DOHH2 (cell line): ENCODE data around the gene KDSR.

Experiments
- H3F3A ChIP-seq: fragments of 200-600 bp; sonication (generic), shearing (Covaris generic); 2 replicates; pipeline ENCODE4 v1.6.0; 2016; ENCODE audit warnings: antibody characterized with exemption, mild to moderate bottlenecking; ENCODE audit not compliant: control insufficient read depth, insufficient read depth
- H3K27ac ChIP-seq: fragments of 200-600 bp; sonication (generic); 2 replicates; pipeline ENCODE4 v1.5.1; 2014; ENCODE audit warnings: low read depth, mild to moderate bottlenecking, low read length, moderate library complexity
- H3K27me3 ChIP-seq: fragments of 200-600 bp; sonication (generic); 2 replicates; pipeline ENCODE4 v1.6.1; 2014; ENCODE audit warnings: mild to moderate bottlenecking, low read length, mixed read lengths; ENCODE audit not compliant: control insufficient read depth
- H3K36me3 ChIP-seq: fragments of 200-600 bp; sonication (generic); 2 replicates; pipeline ENCODE4 v1.6.1; 2014; ENCODE audit warnings: mild to moderate bottlenecking, low read length, moderate library complexity, mixed read lengths; ENCODE audit not compliant: control insufficient read depth
- H3K4me1 ChIP-seq: fragments of 200-600 bp; sonication (generic); 2 replicates; pipeline ENCODE4 v1.6.1; 2014; ENCODE audit warnings: mild to moderate bottlenecking, low read length, mixed read lengths; ENCODE audit not compliant: control insufficient read depth
- H3K4me2 ChIP-seq: fragments of 200-600 bp; sonication (generic); 2 replicates; pipeline ENCODE4 v1.6.0; 2014; ENCODE audit warnings: mild to moderate bottlenecking, low read length, moderate library complexity
- H3K4me3 ChIP-seq: fragments of 200-600 bp; sonication (generic); 2 replicates; pipeline ENCODE4 v1.5.1; 2014; ENCODE audit warnings: mild to moderate bottlenecking, low read length, mixed read lengths
- H3K79me2 ChIP-seq: fragments of 200-600 bp; sonication (generic); 2 replicates; pipeline ENCODE4 v1.6.1; 2014; ENCODE audit warnings: mild to moderate bottlenecking, low read length, mixed read lengths; ENCODE audit not compliant: control insufficient read depth
- H3K9me2 ChIP-seq: fragments of 200-600 bp; sonication (generic); replicated peaks from 2 replicates; pipeline ENCODE4 v1.6.1; 2014; ENCODE audit warnings: mild to moderate bottlenecking, low read length, mixed read lengths; ENCODE audit not compliant: control insufficient read depth
- H3K9me3 ChIP-seq: fragments of 200-600 bp; sonication (generic); 2 replicates; pipeline ENCODE4 v1.6.1; 2014; ENCODE audit warnings: antibody characterized with exemption, low read length, mixed read lengths; ENCODE audit not compliant: control insufficient read depth, insufficient read depth
- H4K20me1 ChIP-seq: fragments of 200-600 bp; sonication (generic); 2 replicates; pipeline ENCODE4 v1.6.0; 2014; ENCODE audit warnings: low read depth, mild to moderate bottlenecking, antibody characterized with exemption, low read length, moderate library complexity; ENCODE audit not compliant: control insufficient read depth, insufficient read depth
- EZH2phosphoT487 ChIP-seq: fragments of 200-600 bp; sonication (generic); IDR thresholded peaks from 2 replicates; pipeline ENCODE4 v1.6.1; 2017; ENCODE audit warnings: borderline replicate concordance, mild to moderate bottlenecking, antibody characterized with exemption, low read length, moderate library complexity, mixed read lengths
- TF ChIP-seq, protein P1 (sequence below): fragments of 200-600 bp; sonication (generic); IDR thresholded peaks from one replicate; pipeline ENCODE4 v1.5.1; 2014; ENCODE audit warnings: antibody characterized with exemption, mild to moderate bottlenecking, low read depth, low read length; ENCODE audit not compliant: poor library complexity, severe bottlenecking

The KDSR gene

DNA sequence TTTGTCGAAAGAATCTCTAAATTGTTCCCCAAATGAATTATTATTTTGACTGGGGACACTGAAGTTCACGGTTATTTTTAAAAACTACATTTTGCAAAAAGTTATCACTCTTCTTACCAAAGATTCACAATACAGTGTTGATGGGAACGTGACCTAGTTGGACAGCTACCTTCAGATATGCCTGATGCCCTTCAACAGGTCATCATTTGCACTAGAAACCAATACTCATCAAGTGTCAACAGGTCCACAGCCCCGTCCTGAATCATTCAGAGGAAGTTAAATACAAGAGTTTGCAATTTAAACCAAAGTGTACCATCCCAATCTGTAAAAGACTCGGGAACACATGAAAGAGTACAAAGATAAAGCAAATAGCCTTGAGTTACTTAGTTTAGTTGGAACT, 75.7 kb downstream of the KDSR start:
- H3F3A ChIP-seq = no peaks in the 10 kb centered on the region
- no peaks in the 10 kb centered on the region for H3K9me2 ChIP-seq
- H3K27me3 ChIP-seq = no peaks in the 10 kb centered on the region
- peaks cover 99% of the 10 kb centered on the region for H3K79me2 ChIP-seq
- peaks cover 6% of the 10 kb centered on the region; the same call in 1 of the 2 replicates for H4K20me1 ChIP-seq
- H3K4me2 ChIP-seq = no peak overlapping the region
- H3K36me3 ChIP-seq = peaks cover 92% of the 10 kb centered on the region
- no peak overlapping the region for H3K4me3 ChIP-seq
- no peak overlapping the region for H3K27ac ChIP-seq
- TF ChIP-seq, protein P1, sequence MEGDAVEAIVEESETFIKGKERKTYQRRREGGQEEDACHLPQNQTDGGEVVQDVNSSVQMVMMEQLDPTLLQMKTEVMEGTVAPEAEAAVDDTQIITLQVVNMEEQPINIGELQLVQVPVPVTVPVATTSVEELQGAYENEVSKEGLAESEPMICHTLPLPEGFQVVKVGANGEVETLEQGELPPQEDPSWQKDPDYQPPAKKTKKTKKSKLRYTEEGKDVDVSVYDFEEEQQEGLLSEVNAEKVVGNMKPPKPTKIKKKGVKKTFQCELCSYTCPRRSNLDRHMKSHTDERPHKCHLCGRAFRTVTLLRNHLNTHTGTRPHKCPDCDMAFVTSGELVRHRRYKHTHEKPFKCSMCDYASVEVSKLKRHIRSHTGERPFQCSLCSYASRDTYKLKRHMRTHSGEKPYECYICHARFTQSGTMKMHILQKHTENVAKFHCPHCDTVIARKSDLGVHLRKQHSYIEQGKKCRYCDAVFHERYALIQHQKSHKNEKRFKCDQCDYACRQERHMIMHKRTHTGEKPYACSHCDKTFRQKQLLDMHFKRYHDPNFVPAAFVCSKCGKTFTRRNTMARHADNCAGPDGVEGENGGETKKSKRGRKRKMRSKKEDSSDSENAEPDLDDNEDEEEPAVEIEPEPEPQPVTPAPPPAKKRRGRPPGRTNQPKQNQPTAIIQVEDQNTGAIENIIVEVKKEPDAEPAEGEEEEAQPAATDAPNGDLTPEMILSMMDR = no peak
- TF ChIP-seq EZH2phosphoT487 = no peak
- H3K4me1 ChIP-seq = peaks cover 93% of the 10 kb centered on the region
- H3K9me3 ChIP-seq = no peaks in the 10 kb centered on the region

- H4K20me1 ChIP-seq = peaks cover 8% of the 10 kb centered on the region; the same call in 1 of the 2 replicates
- no peak overlapping the region for H3K4me2 ChIP-seq
- no peak for TF ChIP-seq EZH2phosphoT487
- TF ChIP-seq, protein P1 = no peak
- H3K27me3 ChIP-seq = no peaks in the 10 kb centered on the region
- H3K27ac ChIP-seq = no peak overlapping the region
- H3K4me3 ChIP-seq = no peak overlapping the region
- H3K79me2 ChIP-seq = peaks cover 99% of the 10 kb centered on the region
- H3K9me3 ChIP-seq = no peaks in the 10 kb centered on the region
- H3F3A ChIP-seq = no peaks in the 10 kb centered on the region
- peaks cover 92% of the 10 kb centered on the region for H3K36me3 ChIP-seq
- H3K9me2 ChIP-seq = no peaks in the 10 kb centered on the region
- peaks cover 93% of the 10 kb centered on the region for H3K4me1 ChIP-seq
Measured at GRCh38 chr18:63290821-63291200, 76.2 kb downstream of the KDSR start.

DNA sequence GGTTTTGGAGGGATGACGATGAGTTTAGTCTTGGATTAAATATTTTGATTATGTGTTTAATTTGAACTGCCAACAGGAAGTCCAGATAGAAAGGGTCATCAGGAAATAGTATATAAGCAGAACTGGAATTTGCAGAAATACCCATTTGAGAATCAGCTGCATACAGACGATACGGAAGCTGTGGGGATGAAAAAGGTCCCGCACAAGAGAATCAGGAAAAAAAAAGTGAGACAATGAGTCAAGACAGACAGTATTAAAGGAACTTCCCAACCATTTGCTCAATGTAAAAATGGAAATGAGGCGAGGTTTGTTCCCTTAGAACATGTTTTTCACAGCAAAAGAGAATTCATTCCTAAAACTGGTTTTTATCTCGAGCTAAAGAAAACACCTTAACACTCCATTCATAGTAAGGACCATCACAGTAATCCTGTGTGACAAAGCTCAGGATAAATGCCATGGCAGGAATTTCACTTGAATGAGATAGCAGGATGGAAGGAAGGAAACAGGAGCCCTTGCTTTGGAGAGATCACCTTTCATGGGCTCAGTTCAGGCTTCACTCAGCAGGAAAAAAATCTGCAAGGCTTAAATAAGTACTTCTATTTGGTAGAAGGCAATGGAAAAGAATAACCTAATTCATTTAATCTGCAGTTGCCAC, 76.7 kb downstream of the KDSR start:
- Histone ChIP-seq H3K9me2 (no peaks in the 10 kb centered on the region), H4K20me1 (peaks cover 10% of the 10 kb centered on the region; the same call in 1 of the 2 replicates), H3K4me2 (no peak overlapping the region), H3K79me2 (peaks cover 99% of the 10 kb centered on the region), H3K27me3 (no peaks in the 10 kb centered on the region), H3K36me3 (peaks cover 92% of the 10 kb centered on the region), H3F3A (no peaks in the 10 kb centered on the region), H3K4me3 (no peak overlapping the region), H3K9me3 (no peaks in the 10 kb centered on the region), H3K27ac (no peak overlapping the region), H3K4me1 (peaks cover 93% of the 10 kb centered on the region)
- TF ChIP-seq EZH2phosphoT487 = no peak
- TF ChIP-seq, protein P1 = no peak
